ENCODE data around the gene ZNF138.
"Not testable (repeated sequence)": the region's sequence is repeated elsewhere in the genome, so short reads cannot be mapped to it uniquely, and the experiment has no call there.

ZNF138 gene

GRCh38 chr7:64787295-64787694, 6.9 kb upstream of the ZNF138 start:
- no peaks in the 10 kb centered on the region for H3K36me3 ChIP-seq (ENCODE audit: control insufficient read depth in 5 of 5, insufficient read depth in 5 of 5, low read length in 5 of 5)
- H3K4me1 ChIP-seq (ENCODE audit: control insufficient read depth in 5 of 5, insufficient read depth in 5 of 5, low read length in 5 of 5), result no peaks in the 10 kb centered on the region
- H3K9me3 ChIP-seq (ENCODE audit: control insufficient read depth in 5 of 5, low read length in 5 of 5), result no peaks in the 10 kb centered on the region
- no peak overlapping the region for H3K4me3 ChIP-seq (ENCODE audit: low read depth in 1 of 5, low read length in 5 of 5)
- H3K9ac ChIP-seq (ENCODE audit: low read length in 5 of 5), result no peak overlapping the region
- H3K27ac ChIP-seq (ENCODE audit: low read depth, low read length), result no peak overlapping the region
- no peaks in the 10 kb centered on the region for H3K27me3 ChIP-seq (ENCODE audit: control insufficient read depth in 5 of 5, insufficient read depth in 4 of 5, low read length in 5 of 5)

- not testable (repeated sequence) for H3K9me3 ChIP-seq (ENCODE audit: control insufficient read depth in 5 of 5, low read length in 5 of 5); H3K4me1 ChIP-seq (ENCODE audit: control insufficient read depth in 5 of 5, insufficient read depth in 5 of 5, low read length in 5 of 5); H3K27me3 ChIP-seq (ENCODE audit: control insufficient read depth in 5 of 5, insufficient read depth in 4 of 5, low read length in 5 of 5); H3K9ac ChIP-seq (ENCODE audit: low read length in 5 of 5); H3K27ac ChIP-seq (ENCODE audit: low read depth, low read length); H3K36me3 ChIP-seq (ENCODE audit: control insufficient read depth in 5 of 5, insufficient read depth in 5 of 5, low read length in 5 of 5); H3K4me3 ChIP-seq (ENCODE audit: low read depth in 1 of 5, low read length in 5 of 5)
Observed at GRCh38 chr7:64789241-64789640, 5.0 kb upstream of the ZNF138 start.

GRCh38 chr7:64793106-64793755, 997 bp upstream of the ZNF138 start:
- no peak overlapping the region for H3K9ac ChIP-seq (ENCODE audit: low read length in 5 of 5)
- peaks cover 0 to 2% (median 0%) of the 10 kb centered on the region in 5 donors for H3K36me3 ChIP-seq (ENCODE audit: control insufficient read depth in 5 of 5, insufficient read depth in 5 of 5, low read length in 5 of 5)
- no peak overlapping the region for H3K4me3 ChIP-seq (ENCODE audit: low read depth in 1 of 5, low read length in 5 of 5)
- H3K9me3 ChIP-seq (ENCODE audit: control insufficient read depth in 5 of 5, low read length in 5 of 5), result no peaks in the 10 kb centered on the region
- peaks cover 0 to 17% (median 12%) of the 10 kb centered on the region in 5 donors for H3K4me1 ChIP-seq (ENCODE audit: control insufficient read depth in 5 of 5, insufficient read depth in 5 of 5, low read length in 5 of 5)
- no peaks in the 10 kb centered on the region for H3K27me3 ChIP-seq (ENCODE audit: control insufficient read depth in 5 of 5, insufficient read depth in 4 of 5, low read length in 5 of 5)
- H3K27ac ChIP-seq (ENCODE audit: low read depth, low read length), result no peak overlapping the region

GRCh38 chr7:64795176-64795575, 948 bp downstream of the ZNF138 start:
- H3K4me1 ChIP-seq (ENCODE audit: control insufficient read depth in 5 of 5, insufficient read depth in 5 of 5, low read length in 5 of 5), result peaks cover 0 to 17% (median 12%) of the 10 kb centered on the region in 5 donors
- no peaks in the 10 kb centered on the region for H3K9me3 ChIP-seq (ENCODE audit: control insufficient read depth in 5 of 5, low read length in 5 of 5)
- peak overlapping the region; percentile 81 to 98 (median 97) for H3K4me3 ChIP-seq (ENCODE audit: low read depth in 1 of 5, low read length in 5 of 5)
- H3K36me3 ChIP-seq (ENCODE audit: control insufficient read depth in 5 of 5, insufficient read depth in 5 of 5, low read length in 5 of 5), result peaks cover 3 to 12% (median 10%) of the 10 kb centered on the region in 5 donors
- H3K9ac ChIP-seq (ENCODE audit: low read length in 5 of 5), result peak overlapping the region; percentile 90 to 92 (median 90)
- no peak overlapping the region for H3K27ac ChIP-seq (ENCODE audit: low read depth, low read length)
- no peaks in the 10 kb centered on the region for H3K27me3 ChIP-seq (ENCODE audit: control insufficient read depth in 5 of 5, insufficient read depth in 4 of 5, low read length in 5 of 5)

GRCh38 chr7:64799169-64799568, 4.9 kb downstream of the ZNF138 start:
- not testable (repeated sequence) for H3K4me3 ChIP-seq (ENCODE audit: low read depth in 1 of 5, low read length in 5 of 5); H3K27me3 ChIP-seq (ENCODE audit: control insufficient read depth in 5 of 5, insufficient read depth in 4 of 5, low read length in 5 of 5); H3K27ac ChIP-seq (ENCODE audit: low read depth, low read length); H3K9ac ChIP-seq (ENCODE audit: low read length in 5 of 5); H3K9me3 ChIP-seq (ENCODE audit: control insufficient read depth in 5 of 5, low read length in 5 of 5)
- Histone ChIP-seq H3K36me3 (ENCODE audit: control insufficient read depth in 5 of 5, insufficient read depth in 5 of 5, low read length in 5 of 5) (peaks cover 4 to 15% (median 12%) of the 10 kb centered on the region in 5 donors), H3K4me1 (ENCODE audit: control insufficient read depth in 5 of 5, insufficient read depth in 5 of 5, low read length in 5 of 5) (peaks cover 0 to 11% (median 8%) of the 10 kb centered on the region in 5 donors)

GRCh38 chr7:64802699-64803098, 8.5 kb downstream of the ZNF138 start:
- Histone ChIP-seq H3K4me1 (ENCODE audit: control insufficient read depth in 5 of 5, insufficient read depth in 5 of 5, low read length in 5 of 5) (no peaks in the 10 kb centered on the region), H3K27me3 (ENCODE audit: control insufficient read depth in 5 of 5, insufficient read depth in 4 of 5, low read length in 5 of 5) (no peaks in the 10 kb centered on the region), H3K9me3 (ENCODE audit: control insufficient read depth in 5 of 5, low read length in 5 of 5) (no peaks in the 10 kb centered on the region), H3K4me3 (ENCODE audit: low read depth in 1 of 5, low read length in 5 of 5) (no peak overlapping the region), H3K9ac (ENCODE audit: low read length in 5 of 5) (no peak overlapping the region), H3K27ac (ENCODE audit: low read depth, low read length) (no peak overlapping the region), H3K36me3 (ENCODE audit: control insufficient read depth in 5 of 5, insufficient read depth in 5 of 5, low read length in 5 of 5) (peaks cover 4 to 15% (median 10%) of the 10 kb centered on the region in 5 donors)

- no peak overlapping the region for H3K27ac ChIP-seq (ENCODE audit: low read depth, low read length)
- no peaks in the 10 kb centered on the region for H3K4me1 ChIP-seq (ENCODE audit: control insufficient read depth in 5 of 5, insufficient read depth in 5 of 5, low read length in 5 of 5)
- no peaks in the 10 kb centered on the region for H3K9me3 ChIP-seq (ENCODE audit: control insufficient read depth in 5 of 5, low read length in 5 of 5)
- H3K36me3 ChIP-seq (ENCODE audit: control insufficient read depth in 5 of 5, insufficient read depth in 5 of 5, low read length in 5 of 5), result peaks cover 3 to 15% (median 6%) of the 10 kb centered on the region in 5 donors
- H3K9ac ChIP-seq (ENCODE audit: low read length in 5 of 5), result no peak overlapping the region
- no peak overlapping the region for H3K4me3 ChIP-seq (ENCODE audit: low read depth in 1 of 5, low read length in 5 of 5)
- no peaks in the 10 kb centered on the region for H3K27me3 ChIP-seq (ENCODE audit: control insufficient read depth in 5 of 5, insufficient read depth in 4 of 5, low read length in 5 of 5)
Observed at GRCh38 chr7:64807731-64808365, 13.6 kb downstream of the ZNF138 start.

GRCh38 chr7:64811767-64812166, 17.5 kb downstream of the ZNF138 start:
- no peaks in the 10 kb centered on the region for H3K4me1 ChIP-seq (ENCODE audit: control insufficient read depth in 5 of 5, insufficient read depth in 5 of 5, low read length in 5 of 5)
- no peaks in the 10 kb centered on the region for H3K27me3 ChIP-seq (ENCODE audit: control insufficient read depth in 5 of 5, insufficient read depth in 4 of 5, low read length in 5 of 5)
- peaks cover 3 to 9% (median 6%) of the 10 kb centered on the region in 5 donors for H3K36me3 ChIP-seq (ENCODE audit: control insufficient read depth in 5 of 5, insufficient read depth in 5 of 5, low read length in 5 of 5)
- H3K4me3 ChIP-seq (ENCODE audit: low read depth in 1 of 5, low read length in 5 of 5), result no peak overlapping the region
- no peak overlapping the region for H3K27ac ChIP-seq (ENCODE audit: low read depth, low read length)
- no peak overlapping the region for H3K9ac ChIP-seq (ENCODE audit: low read length in 5 of 5)
- H3K9me3 ChIP-seq (ENCODE audit: control insufficient read depth in 5 of 5, low read length in 5 of 5), result no peaks in the 10 kb centered on the region

GRCh38 chr7:64830926-64831325, 36.7 kb downstream of the ZNF138 start:
- Histone ChIP-seq H3K9me3 (ENCODE audit: control insufficient read depth in 5 of 5, low read length in 5 of 5) (no peaks in the 10 kb centered on the region), H3K4me3 (ENCODE audit: low read depth in 1 of 5, low read length in 5 of 5) (no peak overlapping the region), H3K27me3 (ENCODE audit: control insufficient read depth in 5 of 5, insufficient read depth in 4 of 5, low read length in 5 of 5) (no peaks in the 10 kb centered on the region), H3K9ac (ENCODE audit: low read length in 5 of 5) (no peak overlapping the region), H3K27ac (ENCODE audit: low read depth, low read length) (no peak overlapping the region), H3K4me1 (ENCODE audit: control insufficient read depth in 5 of 5, insufficient read depth in 5 of 5, low read length in 5 of 5) (no peaks in the 10 kb centered on the region), H3K36me3 (ENCODE audit: control insufficient read depth in 5 of 5, insufficient read depth in 5 of 5, low read length in 5 of 5) (peaks cover 0 to 18% (median 10%) of the 10 kb centered on the region in 5 donors)

- Histone ChIP-seq H3K9ac (ENCODE audit: low read length in 5 of 5) (no peak overlapping the region), H3K4me3 (ENCODE audit: low read depth in 1 of 5, low read length in 5 of 5) (no peak overlapping the region), H3K27ac (ENCODE audit: low read depth, low read length) (no peak overlapping the region), H3K36me3 (ENCODE audit: control insufficient read depth in 5 of 5, insufficient read depth in 5 of 5, low read length in 5 of 5) (peaks cover 0 to 18% (median 10%) of the 10 kb centered on the region in 5 donors), H3K4me1 (ENCODE audit: control insufficient read depth in 5 of 5, insufficient read depth in 5 of 5, low read length in 5 of 5) (no peaks in the 10 kb centered on the region), H3K27me3 (ENCODE audit: control insufficient read depth in 5 of 5, insufficient read depth in 4 of 5, low read length in 5 of 5) (no peaks in the 10 kb centered on the region), H3K9me3 (ENCODE audit: control insufficient read depth in 5 of 5, low read length in 5 of 5) (no peaks in the 10 kb centered on the region)
Observed at GRCh38 chr7:64832136-64832535, 37.9 kb downstream of the ZNF138 start.

Data from subcutaneous abdominal adipose tissue (tissue), 5 donors.